HG03378 (cell line): ENCODE data around the gene HOXD10.

Experiments used
- ATAC-seq: cut with Tn5 transposase; IDR thresholded peaks from one replicate; pipeline ENCODE4 v1.9.1; 2021; ENCODE audit warnings: mild to moderate bottlenecking, moderate library complexity; ENCODE audit not compliant: unreplicated experiment

The HOXD10 gene

DNA sequence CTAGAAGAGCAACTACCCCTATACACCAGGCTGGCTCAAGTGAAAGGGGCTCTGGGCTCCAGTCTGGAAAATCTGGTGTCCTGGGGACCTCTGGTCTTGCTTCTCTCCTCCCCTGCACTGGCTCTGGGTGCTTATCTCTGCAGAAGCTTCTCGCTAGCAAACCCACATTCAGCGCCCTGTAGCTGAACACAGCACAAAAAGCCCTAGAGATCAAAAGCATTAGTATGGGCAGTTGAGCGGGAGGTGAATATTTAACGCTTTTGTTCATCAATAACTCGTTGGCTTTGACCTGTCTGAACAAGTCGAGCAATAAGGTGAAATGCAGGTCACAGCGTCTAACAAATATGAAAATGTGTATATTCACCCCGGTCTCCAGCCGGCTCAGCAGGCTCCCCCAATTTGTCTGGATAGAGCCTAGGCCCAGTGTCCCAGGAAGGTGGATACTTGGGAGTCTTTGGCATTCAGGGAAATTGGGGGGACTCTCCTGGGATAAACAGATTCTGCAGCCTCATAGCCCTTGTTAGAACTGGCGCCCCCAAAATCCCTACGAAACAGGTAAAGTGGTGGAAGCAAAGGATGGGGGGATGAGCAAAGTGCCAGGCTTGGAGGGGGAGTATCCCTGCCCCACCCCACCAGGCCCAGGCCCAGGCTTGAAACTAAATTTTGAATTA lies 32.3 kb downstream of the HOXD10 start:
- ATAC-seq = no peak

GRCh38 chr2:176149481-176149938 lies 32.9 kb downstream of the HOXD10 start:
- ATAC-seq = no peak

DNA sequence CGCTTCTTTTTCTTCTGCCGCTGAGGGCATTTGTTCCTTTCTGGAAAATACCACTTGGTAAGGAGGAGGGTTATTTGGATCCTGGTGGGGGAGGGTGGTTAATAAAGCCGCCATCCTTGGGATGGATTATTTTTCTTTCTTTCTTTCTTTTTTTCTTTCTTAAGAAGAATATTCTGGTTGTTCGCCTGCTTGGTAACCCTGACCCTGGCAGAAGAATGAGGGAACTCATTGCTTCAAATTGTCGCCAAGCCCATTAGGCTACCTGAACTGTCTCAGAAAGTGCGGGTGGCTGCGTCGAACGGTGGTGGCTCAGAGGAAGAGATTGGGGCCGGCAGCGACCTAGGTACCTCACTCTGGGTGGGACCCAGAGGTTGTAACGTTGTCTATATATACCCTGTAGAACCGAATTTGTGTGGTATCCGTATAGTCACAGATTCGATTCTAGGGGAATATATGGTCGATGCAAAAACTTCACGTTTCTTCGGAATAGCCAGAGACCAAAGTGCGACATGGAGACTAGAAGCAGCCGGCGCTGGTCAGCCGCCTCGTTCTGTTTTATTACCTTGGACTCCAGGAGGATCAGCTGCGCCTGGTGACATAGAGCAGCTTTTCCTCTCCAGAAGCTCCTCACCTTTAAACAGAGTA lies 33.5 kb downstream of the HOXD10 start:
- no peak for ATAC-seq

GRCh38 chr2:176150584-176151441 lies 34.2 kb downstream of the HOXD10 start:
- no peak for ATAC-seq

- no peak for ATAC-seq
These were observed 35.1 kb downstream of the HOXD10 start, which contains the start of gene HOXD4 for GRCh38 chr2:176151442-176152287. Gene HOXD4 (plus strand): TSS chr2:176151550. CDS start chr2:176151634, 84 bp downstream.

DNA sequence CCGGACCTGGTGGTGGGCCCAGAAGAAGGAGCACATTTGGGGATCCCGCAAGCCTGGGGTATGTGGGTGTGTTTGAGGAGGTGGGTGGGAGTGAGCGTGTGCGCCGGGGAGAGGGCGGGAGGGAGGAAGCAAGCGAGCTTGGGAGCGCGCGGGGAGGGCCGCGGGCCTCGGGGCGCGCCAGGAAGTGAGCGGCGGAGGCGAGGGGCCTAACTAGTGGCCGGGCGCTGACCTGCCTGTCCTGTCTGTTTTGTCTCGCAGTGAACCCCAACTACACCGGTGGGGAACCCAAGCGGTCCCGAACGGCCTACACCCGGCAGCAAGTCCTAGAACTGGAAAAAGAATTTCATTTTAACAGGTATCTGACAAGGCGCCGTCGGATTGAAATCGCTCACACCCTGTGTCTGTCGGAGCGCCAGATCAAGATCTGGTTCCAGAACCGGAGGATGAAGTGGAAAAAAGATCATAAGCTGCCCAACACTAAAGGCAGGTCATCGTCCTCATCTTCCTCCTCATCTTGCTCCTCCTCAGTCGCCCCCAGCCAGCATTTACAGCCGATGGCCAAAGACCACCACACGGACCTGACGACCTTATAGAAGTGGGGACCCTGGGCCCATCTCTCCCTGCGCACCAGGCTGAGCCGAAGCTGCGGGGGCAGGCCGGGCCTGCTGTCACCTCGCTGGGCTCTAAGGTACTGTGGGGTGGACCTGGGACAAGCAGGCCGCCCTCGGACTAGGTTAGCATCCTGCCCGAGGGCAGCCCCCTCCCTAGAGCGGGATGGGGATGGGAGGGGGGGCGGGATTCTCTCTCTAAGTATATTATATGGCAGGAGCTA lies 36.0 kb downstream of the HOXD10 start:
- ATAC-seq = no peak

- no peak for ATAC-seq
These were observed 38.1 kb downstream of the HOXD10 start for GRCh38 chr2:176154576-176155252.

DNA sequence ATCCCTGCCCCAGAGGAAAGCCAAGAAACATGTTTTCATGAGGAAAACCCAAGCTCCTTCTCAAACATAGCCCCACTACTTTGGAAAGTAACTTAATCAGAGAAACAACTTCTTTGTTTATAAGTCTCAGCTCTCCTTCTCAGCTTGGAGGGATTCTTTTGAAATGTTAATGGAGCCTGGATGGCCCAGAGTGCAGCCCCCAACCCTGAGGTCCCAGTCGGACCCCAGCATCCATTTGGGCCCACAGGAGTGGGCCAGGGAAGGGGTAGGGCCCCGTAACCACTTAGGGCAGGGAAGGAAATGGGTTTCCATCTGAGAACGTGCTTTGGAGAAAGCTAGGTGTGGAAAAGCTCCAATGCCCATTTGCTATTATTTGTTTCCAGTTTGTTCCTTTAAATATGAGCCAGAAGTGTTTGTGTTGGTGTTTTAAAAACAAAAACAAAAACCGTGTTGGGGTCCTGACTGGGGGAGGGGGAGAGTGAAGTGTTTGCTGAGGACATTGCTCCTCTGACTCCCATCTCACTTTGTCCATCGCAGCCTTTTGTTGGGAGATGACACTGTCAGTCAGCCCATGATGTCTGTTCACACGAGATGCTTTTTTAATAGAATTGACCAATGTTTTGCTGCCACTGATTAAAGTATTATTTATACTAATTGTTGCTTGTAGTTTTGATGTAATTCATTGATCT lies 38.9 kb downstream of the HOXD10 start:
- no peak for ATAC-seq

- ATAC-seq = no peak
These were observed 39.8 kb downstream of the HOXD10 start for GRCh38 chr2:176156301-176156806.

- ATAC-seq = no peak
These were observed 40.4 kb downstream of the HOXD10 start, which contains the start of gene HOXD3 for GRCh38 chr2:176156807-176157498. Gene HOXD3 (plus strand): TSS chr2:176157307. CDS start chr2:176169115, 11,808 bp downstream.

DNA sequence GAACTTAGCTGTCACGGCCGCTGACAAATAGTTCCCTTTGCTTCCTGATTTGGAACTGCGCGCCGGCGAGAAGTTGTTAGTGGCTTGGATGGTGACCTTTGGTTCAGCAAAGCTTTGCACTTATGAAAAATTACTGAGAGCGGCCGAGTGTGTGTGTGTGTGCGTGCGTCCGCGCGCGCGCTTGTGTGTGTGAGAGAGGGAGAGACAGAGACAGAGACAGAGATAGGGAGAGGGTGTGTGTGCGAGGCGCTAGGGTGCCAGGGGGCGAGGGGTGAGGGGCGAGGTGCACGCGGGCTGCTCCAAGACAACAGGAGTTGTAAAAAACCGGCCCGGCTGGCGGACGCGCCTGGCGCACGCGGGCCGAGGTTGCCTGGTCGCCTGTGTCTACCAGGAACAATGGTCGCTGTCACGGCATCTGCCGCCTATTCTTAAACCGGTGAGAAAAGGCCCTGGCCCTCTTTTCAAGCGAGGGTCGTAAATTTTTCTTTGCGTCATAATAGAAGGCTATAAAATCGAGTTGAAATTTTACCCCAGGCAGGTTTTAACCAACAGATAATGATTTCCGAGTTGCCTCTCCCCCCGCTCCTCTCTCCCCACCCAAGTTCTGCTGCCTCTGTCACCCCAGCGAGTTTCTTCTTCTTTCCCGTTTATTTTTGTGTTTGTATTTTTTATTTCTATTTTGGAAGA lies 41.1 kb downstream of the HOXD10 start:
- no peak for ATAC-seq

GRCh38 chr2:176158186-176158591 lies 41.6 kb downstream of the HOXD10 start:
- no peak for ATAC-seq

DNA sequence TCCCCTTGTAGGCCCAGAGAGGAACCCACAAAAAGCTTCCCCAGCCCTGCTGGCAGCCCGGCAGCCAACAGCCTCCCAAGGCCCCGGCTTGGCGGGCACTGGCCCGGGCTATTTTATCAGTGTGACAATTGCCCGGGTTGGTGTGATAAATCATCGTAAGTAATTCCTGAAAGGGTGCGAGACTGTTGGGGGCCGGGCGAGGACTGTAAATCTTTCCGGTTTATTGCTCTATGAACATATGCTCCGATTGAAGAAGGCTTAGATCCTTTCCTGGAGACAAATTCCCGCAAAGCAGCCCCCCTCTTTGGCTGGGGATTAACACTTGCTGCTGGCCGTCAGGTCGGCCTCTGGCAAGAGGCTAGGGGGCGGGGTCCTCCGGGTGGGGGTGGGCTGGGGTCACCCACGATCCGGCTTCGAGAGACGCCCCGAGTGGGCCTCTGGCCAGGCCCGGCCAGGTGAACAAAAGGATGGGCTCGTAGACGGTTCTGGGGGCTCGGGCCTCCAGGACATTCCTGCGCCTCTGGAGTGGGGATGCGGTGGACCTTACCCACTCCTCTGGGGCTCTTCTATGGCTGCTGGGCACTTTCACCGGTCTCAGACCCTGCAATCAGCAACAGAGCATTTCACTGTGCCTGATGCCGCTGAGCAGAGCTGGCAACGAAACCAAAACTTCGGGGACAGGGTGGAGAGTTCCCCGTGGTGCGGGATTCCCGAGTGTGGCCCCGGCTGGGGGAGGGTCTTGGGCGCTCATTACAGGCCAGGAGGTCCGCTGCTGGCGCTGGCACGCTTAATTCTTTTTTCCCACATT lies 42.5 kb downstream of the HOXD10 start:
- ATAC-seq = no peak

DNA sequence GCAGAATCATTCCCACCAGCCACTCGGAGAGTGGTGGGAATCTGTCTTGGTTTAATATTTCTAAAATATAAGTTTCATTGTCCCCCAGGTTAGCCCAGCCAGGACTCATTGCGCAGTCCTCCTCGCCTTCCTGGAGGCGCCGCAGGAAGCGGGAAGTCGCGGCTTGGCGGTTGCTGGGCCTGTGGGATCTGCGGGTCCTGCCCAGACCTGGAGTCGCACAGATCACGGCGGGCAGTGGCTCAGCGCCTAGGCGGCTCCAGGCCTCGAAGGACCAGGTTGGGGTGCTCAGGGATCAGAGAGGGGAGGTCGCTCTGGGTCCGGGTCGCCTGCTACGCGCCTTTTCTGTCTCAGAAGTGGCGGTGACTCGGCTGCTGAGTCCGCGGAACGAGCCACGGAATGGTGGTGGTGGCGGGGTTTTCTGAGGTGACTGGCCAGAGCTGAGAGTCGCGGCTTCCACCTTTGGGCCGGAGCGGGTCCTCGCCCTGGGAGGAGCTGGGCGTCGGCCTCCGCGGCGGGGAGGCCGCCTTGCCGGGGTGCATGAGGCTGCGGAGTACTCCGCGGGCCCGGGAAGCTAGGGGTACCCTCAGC lies 43.2 kb downstream of the HOXD10 start:
- ATAC-seq = no peak

- no peak for ATAC-seq
These were observed 43.8 kb downstream of the HOXD10 start for GRCh38 chr2:176160251-176160985.
